T-helper 2 cell treated with Interferon-gamma antibody and Interleukin-4, amounts not matched to agents 5 μg/mL and 100 μg/mL, for 36 hours (primary cell): ENCODE measurements around the gene WNK4.
A peak's percentile ranks its signal among the peaks of the same experiment; 100 is the strongest.

Experiments
- DNase-seq: peaks from one replicate; pipeline ENCODE4 v3.0.0; 2021; ENCODE audit warnings: low spot score
- H3K27ac Mint-ChIP-seq: one replicate; pipeline ENCODE4 v1.8.0; 2021; ENCODE audit warnings: mild to moderate bottlenecking, mixed read lengths
- H3K27me3 Mint-ChIP-seq: one replicate; pipeline ENCODE4 v1.8.0; 2021; ENCODE audit warnings: low read depth, mixed read lengths
- H3K36me3 Mint-ChIP-seq: one replicate; pipeline ENCODE4 v1.8.0; 2021; ENCODE audit warnings: low read depth, mixed read lengths
- H3K4me1 Mint-ChIP-seq: one replicate; pipeline ENCODE4 v1.8.0; 2021; ENCODE audit warnings: low read depth, mixed read lengths
- H3K4me3 Mint-ChIP-seq: one replicate; pipeline ENCODE4 v1.8.0; 2022; ENCODE audit warnings: mild to moderate bottlenecking, moderate library complexity, mixed read lengths
- H3K9me3 Mint-ChIP-seq: one replicate; pipeline ENCODE4 v1.8.0; 2021; ENCODE audit warnings: mixed read lengths

The WNK4 gene

GRCh38 chr17:42780851-42781638, 635 bp downstream of the WNK4 start:
- Mint-ChIP-seq H3K4me3 (no peak overlapping the region), H3K9me3 (no peaks in the 10 kb centered on the region), H3K27me3 (peaks cover 53% of the 10 kb centered on the region), H3K4me1 (peaks cover 3% of the 10 kb centered on the region), H3K27ac (no peak overlapping the region), H3K36me3 (peaks cover 20% of the 10 kb centered on the region)
- DNase-seq: no peak

GRCh38 chr17:42781639-42782165, 1.3 kb downstream of the WNK4 start:
- Mint-ChIP-seq H3K27ac (no peak overlapping the region), H3K9me3 (no peaks in the 10 kb centered on the region), H3K4me1 (peaks cover 3% of the 10 kb centered on the region), H3K4me3 (no peak overlapping the region), H3K36me3 (peaks cover 20% of the 10 kb centered on the region), H3K27me3 (peaks cover 58% of the 10 kb centered on the region)
- no peak for DNase-seq

- no peak overlapping the region for H3K4me3 Mint-ChIP-seq
- DNase-seq: no peak
- H3K9me3 Mint-ChIP-seq: no peaks in the 10 kb centered on the region
Observed at GRCh38 chr17:42782166-42783061, 2.0 kb downstream of the WNK4 start.

GRCh38 chr17:42783062-42783790, 2.8 kb downstream of the WNK4 start:
- H3K27ac Mint-ChIP-seq: no peak overlapping the region
- H3K4me3 Mint-ChIP-seq: no peak overlapping the region

More at GRCh38 chr17:42782166-42783061, 2.0 kb downstream of the WNK4 start:
- Mint-ChIP-seq H3K4me1 (peaks cover 3% of the 10 kb centered on the region), H3K27ac (no peak overlapping the region), H3K36me3 (peaks cover 20% of the 10 kb centered on the region), H3K27me3 (peaks cover 64% of the 10 kb centered on the region)

GRCh38 chr17:42783791-42784138, 3.4 kb downstream of the WNK4 start:
- DNase-seq: no peak
- no peaks in the 10 kb centered on the region for H3K9me3 Mint-ChIP-seq
- H3K27me3 Mint-ChIP-seq: peaks cover 70% of the 10 kb centered on the region
- H3K36me3 Mint-ChIP-seq: peaks cover 14% of the 10 kb centered on the region
- H3K4me3 Mint-ChIP-seq: no peak overlapping the region
- H3K27ac Mint-ChIP-seq: no peak overlapping the region
- peaks cover 3% of the 10 kb centered on the region for H3K4me1 Mint-ChIP-seq

More at GRCh38 chr17:42783062-42783790, 2.8 kb downstream of the WNK4 start:
- DNase-seq: no peak
- no peaks in the 10 kb centered on the region for H3K9me3 Mint-ChIP-seq
- peaks cover 3% of the 10 kb centered on the region for H3K4me1 Mint-ChIP-seq
- H3K27me3 Mint-ChIP-seq: peaks cover 70% of the 10 kb centered on the region
- peaks cover 14% of the 10 kb centered on the region for H3K36me3 Mint-ChIP-seq

GRCh38 chr17:42784409-42784808, 4.0 kb downstream of the WNK4 start:
- Mint-ChIP-seq H3K4me3 (no peak overlapping the region), H3K4me1 (peaks cover 3% of the 10 kb centered on the region), H3K9me3 (no peaks in the 10 kb centered on the region), H3K27ac (no peak overlapping the region), H3K27me3 (peaks cover 72% of the 10 kb centered on the region), H3K36me3 (peaks cover 7% of the 10 kb centered on the region)
- no peak for DNase-seq

GRCh38 chr17:42784811-42785592, 4.6 kb downstream of the WNK4 start:
- peaks cover 70% of the 10 kb centered on the region for H3K27me3 Mint-ChIP-seq

GRCh38 chr17:42787266-42787665, 6.9 kb downstream of the WNK4 start:
- no peak overlapping the region for H3K4me3 Mint-ChIP-seq
- H3K27ac Mint-ChIP-seq: no peak overlapping the region
- no peak for DNase-seq
- H3K27me3 Mint-ChIP-seq: peaks cover 63% of the 10 kb centered on the region
- H3K36me3 Mint-ChIP-seq: no peaks in the 10 kb centered on the region
- no peaks in the 10 kb centered on the region for H3K9me3 Mint-ChIP-seq
- H3K4me1 Mint-ChIP-seq: peaks cover 3% of the 10 kb centered on the region

More at GRCh38 chr17:42784811-42785592, 4.6 kb downstream of the WNK4 start:
- no peaks in the 10 kb centered on the region for H3K9me3 Mint-ChIP-seq
- H3K4me1 Mint-ChIP-seq: peaks cover 3% of the 10 kb centered on the region
- peaks cover 2% of the 10 kb centered on the region for H3K36me3 Mint-ChIP-seq
- H3K4me3 Mint-ChIP-seq: no peak overlapping the region
- no peak for DNase-seq
- H3K27ac Mint-ChIP-seq: no peak overlapping the region

- no peak overlapping the region for H3K4me3 Mint-ChIP-seq
- H3K27ac Mint-ChIP-seq: no peak overlapping the region
- peaks cover 21% of the 10 kb centered on the region for H3K27me3 Mint-ChIP-seq
- peaks cover 2% of the 10 kb centered on the region for H3K4me1 Mint-ChIP-seq
- DNase-seq: no peak
- peaks cover 10% of the 10 kb centered on the region for H3K36me3 Mint-ChIP-seq
- H3K9me3 Mint-ChIP-seq: no peaks in the 10 kb centered on the region
Observed at GRCh38 chr17:42791948-42792347, 11.5 kb downstream of the WNK4 start.

GRCh38 chr17:42792545-42792944, 12.1 kb downstream of the WNK4 start:
- no peak overlapping the region for H3K27ac Mint-ChIP-seq
- peaks cover 4% of the 10 kb centered on the region for H3K4me1 Mint-ChIP-seq
- DNase-seq: no peak
- peaks cover 17% of the 10 kb centered on the region for H3K27me3 Mint-ChIP-seq
- H3K4me3 Mint-ChIP-seq: no peak overlapping the region
- peaks cover 10% of the 10 kb centered on the region for H3K36me3 Mint-ChIP-seq
- no peaks in the 10 kb centered on the region for H3K9me3 Mint-ChIP-seq

- Mint-ChIP-seq H3K27ac (no peak overlapping the region), H3K4me1 (peaks cover 11% of the 10 kb centered on the region), H3K27me3 (peaks cover 5% of the 10 kb centered on the region), H3K9me3 (peaks cover 4% of the 10 kb centered on the region), H3K4me3 (no peak overlapping the region), H3K36me3 (peaks cover 11% of the 10 kb centered on the region)
- DNase-seq: no peak
Observed at GRCh38 chr17:42795061-42795460, 14.7 kb downstream of the WNK4 start.

GRCh38 chr17:42795465-42795864, 15.1 kb downstream of the WNK4 start:
- Mint-ChIP-seq H3K4me3 (peak overlapping the region; percentile 27), H3K9me3 (peaks cover 4% of the 10 kb centered on the region), H3K36me3 (peaks cover 11% of the 10 kb centered on the region), H3K27me3 (peaks cover 6% of the 10 kb centered on the region), H3K4me1 (peaks cover 11% of the 10 kb centered on the region), H3K27ac (no peak overlapping the region)
- no peak for DNase-seq
